Peyer's patch (tissue), 4 donors: ENCODE measurements around the gene HDAC4. TPM values are rescaled to one million over a fixed set of nuclear protein-coding genes. Genes with fewer than 3 reads are reported as not detected.

Experiments used
- DNase-seq, 3 donors: peaks; one replicate each; pipeline ENCODE4 v3.0.0-alpha.2; 2017 to 2019
- H3K27ac ChIP-seq, 4 donors: fragments of 200-600 bp; sonication (generic); one replicate each; pipeline ENCODE4 v1.5.1; 2016 to 2019
- H3K27me3 ChIP-seq, 2 donors: fragments of 200-600 bp; sonication (generic); one replicate each; pipeline ENCODE4 v1.5.1; 2019
- H3K36me3 ChIP-seq, 3 donors: fragments of 200-600 bp; sonication (generic); one replicate each; pipeline ENCODE4 v1.5.1; 2016 to 2019
- H3K4me1 ChIP-seq, 4 donors: fragments of 200-600 bp; sonication (generic); one replicate each; pipeline ENCODE4 v1.5.1; 2016 to 2019
- H3K4me3 ChIP-seq, 4 donors: fragments of 200-600 bp; sonication (generic); 1 replicate in 3 of 4; 2 replicates in 1 of 4; pipeline ENCODE4 v1.5.1; 2016 to 2019; ENCODE audit warnings: mild to moderate bottlenecking in 1 of 4
- H3K9me3 ChIP-seq, 4 donors: fragments of 200-600 bp; sonication (generic); one replicate each; pipeline ENCODE4 v1.5.1; 2016 to 2019; ENCODE audit warnings: mild to moderate bottlenecking in 1 of 4
- POLR2A ChIP-seq, 2 donors: fragments of 450-650 bp; IDR thresholded peaks; one replicate each; pipeline ENCODE4 v1.5.1; 2017; ENCODE audit warnings: antibody characterized with exemption in 2 of 2, mild to moderate bottlenecking in 2 of 2, moderate library complexity in 2 of 2
- total RNA-seq, 4 donors: library from RNA; depleted of rRNA; stranded (reverse); fragments of >200 nt; gene quantifications; one replicate each; pipeline ENCODE4 v1.1.0, GENCODE V29; 2016
- TF ChIP-seq, protein P1 (sequence below), 6 experiments: fragments of 450-650 bp in 4 of 6; fragments of 200-600 bp in 2 of 6; sonication (generic) in 1 of 6; IDR thresholded peaks; one replicate each; pipeline ENCODE4 v1.5.1; 2017 to 2019; ENCODE audit warnings: antibody characterized with exemption in 6 of 6, mild to moderate bottlenecking in 3 of 6, moderate library complexity in 1 of 6

The HDAC4 gene
- total RNA-seq, 4 donors from 2014 or later, result 28.9 to 198 (median 102) TPM

DNA sequence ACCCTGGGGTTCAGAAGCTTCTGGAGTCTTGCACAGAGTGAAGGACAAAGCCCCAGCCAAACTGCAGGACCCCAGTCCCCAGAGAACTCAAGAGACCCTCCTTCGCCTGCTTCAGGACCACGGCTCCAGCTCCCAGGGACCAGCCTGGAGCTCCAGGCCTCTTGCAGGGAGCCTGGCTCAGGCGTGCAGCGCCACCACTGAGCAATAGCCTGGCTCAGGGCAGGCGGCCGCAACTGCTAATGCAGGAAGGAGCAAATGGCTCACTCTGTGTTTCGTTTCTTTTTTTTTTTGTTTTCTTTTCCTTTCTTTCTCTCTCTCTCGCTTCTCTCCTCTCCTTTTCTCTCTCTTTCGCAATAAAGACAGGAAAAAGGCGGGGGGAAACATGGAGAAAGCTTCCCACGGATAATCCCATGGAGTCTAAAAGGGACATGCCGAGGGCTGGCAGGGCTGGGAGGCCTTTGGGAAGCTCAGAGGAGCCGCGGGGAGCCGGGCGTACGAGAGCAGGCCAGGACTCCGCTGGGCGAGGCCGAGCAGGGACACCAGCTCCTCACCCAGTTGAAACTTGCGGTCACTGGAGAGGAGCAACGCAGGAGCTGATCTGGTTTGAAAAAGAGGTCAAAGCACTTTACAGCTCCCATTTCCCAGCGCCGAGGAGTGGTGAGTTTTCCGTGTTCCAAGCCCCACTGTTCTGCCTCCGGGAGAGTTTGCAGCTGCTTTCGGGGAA lies 308.1 kb downstream of the HDAC4 start:
- H3K4me1 ChIP-seq, result no peaks in the 10 kb centered on the region
- no peak overlapping the region for H3K4me3 ChIP-seq
- peaks cover 0 to 33% (median 0%) of the 10 kb centered on the region in 3 donors for H3K36me3 ChIP-seq
- no peak for DNase-seq
- TF ChIP-seq, protein P1, sequence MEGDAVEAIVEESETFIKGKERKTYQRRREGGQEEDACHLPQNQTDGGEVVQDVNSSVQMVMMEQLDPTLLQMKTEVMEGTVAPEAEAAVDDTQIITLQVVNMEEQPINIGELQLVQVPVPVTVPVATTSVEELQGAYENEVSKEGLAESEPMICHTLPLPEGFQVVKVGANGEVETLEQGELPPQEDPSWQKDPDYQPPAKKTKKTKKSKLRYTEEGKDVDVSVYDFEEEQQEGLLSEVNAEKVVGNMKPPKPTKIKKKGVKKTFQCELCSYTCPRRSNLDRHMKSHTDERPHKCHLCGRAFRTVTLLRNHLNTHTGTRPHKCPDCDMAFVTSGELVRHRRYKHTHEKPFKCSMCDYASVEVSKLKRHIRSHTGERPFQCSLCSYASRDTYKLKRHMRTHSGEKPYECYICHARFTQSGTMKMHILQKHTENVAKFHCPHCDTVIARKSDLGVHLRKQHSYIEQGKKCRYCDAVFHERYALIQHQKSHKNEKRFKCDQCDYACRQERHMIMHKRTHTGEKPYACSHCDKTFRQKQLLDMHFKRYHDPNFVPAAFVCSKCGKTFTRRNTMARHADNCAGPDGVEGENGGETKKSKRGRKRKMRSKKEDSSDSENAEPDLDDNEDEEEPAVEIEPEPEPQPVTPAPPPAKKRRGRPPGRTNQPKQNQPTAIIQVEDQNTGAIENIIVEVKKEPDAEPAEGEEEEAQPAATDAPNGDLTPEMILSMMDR (IDR thresholded peaks at IDR 0.05), result no peak
- no peak for TF ChIP-seq POLR2A (IDR thresholded peaks at IDR 0.05)
- H3K27ac ChIP-seq, result no peak overlapping the region
- no peaks in the 10 kb centered on the region for H3K9me3 ChIP-seq
- no peaks in the 10 kb centered on the region for H3K27me3 ChIP-seq

DNA sequence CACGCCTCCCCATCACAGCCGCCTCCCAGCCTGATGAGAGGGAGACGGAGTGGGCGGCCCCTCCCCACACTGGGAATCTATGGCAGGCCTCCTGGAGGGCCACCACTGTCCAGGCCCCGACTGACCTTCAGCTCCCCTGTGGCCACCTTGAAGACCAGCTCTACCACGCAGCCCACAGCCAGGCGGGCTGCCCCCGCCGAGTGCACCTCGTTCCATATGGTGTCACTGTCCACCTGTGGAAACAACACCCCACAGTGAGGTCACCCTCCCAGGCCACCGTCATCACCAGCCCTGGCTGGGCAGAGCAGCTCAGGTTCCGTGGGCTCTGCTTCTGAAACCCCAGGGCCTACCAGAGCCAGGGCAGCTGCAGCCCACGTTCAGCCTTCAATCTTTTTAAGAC lies 310.9 kb downstream of the HDAC4 start:
- Histone ChIP-seq H3K36me3 (peaks cover 0 to 37% (median 0%) of the 10 kb centered on the region in 3 donors), H3K9me3 (no peaks in the 10 kb centered on the region), H3K4me1 (no peaks in the 10 kb centered on the region), H3K27me3 (no peaks in the 10 kb centered on the region), H3K4me3 (no peak overlapping the region), H3K27ac (no peak overlapping the region)
- TF ChIP-seq POLR2A (IDR thresholded peaks at IDR 0.05), result no peak
- TF ChIP-seq, protein P1 (IDR thresholded peaks at IDR 0.05), result no peak
- no peak for DNase-seq

DNA sequence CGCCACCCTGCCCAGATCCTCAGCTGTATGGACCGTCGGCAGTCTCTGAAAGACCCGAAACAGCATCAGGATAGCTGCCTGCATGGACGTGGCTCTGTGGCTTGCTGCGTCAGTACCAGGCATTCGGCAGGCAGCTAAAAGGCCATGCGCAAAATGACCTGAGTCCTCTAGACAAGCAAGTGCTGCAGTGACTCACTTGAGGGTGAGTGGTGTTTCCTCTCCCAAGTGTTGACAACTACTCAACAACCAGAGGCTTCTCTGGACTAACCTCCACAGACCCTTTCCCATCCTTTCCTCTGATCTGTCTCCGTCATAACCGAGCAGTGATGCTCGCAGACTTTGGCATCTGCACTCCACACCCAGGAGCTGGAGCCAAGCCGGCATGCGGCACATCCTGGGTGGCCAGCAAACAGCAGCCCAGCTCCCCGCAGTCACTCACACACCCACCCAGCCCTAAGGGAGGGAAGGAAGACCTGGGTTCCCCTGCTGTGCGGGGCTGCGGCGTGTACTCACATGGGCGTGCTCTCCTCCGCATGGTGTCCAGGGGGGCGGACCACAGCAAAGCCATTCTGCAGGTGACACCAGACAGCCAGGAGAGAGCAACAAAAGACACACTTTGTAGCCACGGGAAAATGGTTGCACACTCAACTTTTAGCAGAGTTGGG lies 313.6 kb downstream of the HDAC4 start:
- no peaks in the 10 kb centered on the region for H3K27me3 ChIP-seq
- no peak overlapping the region for H3K4me3 ChIP-seq
- no peak for TF ChIP-seq POLR2A (IDR thresholded peaks at IDR 0.05)
- TF ChIP-seq, protein P1 (IDR thresholded peaks at IDR 0.05), result no peak
- no peak overlapping the region for H3K27ac ChIP-seq
- H3K9me3 ChIP-seq, result no peaks in the 10 kb centered on the region
- H3K36me3 ChIP-seq, result peaks cover 0 to 42% (median 0%) of the 10 kb centered on the region in 3 donors
- DNase-seq, result no peak
- no peaks in the 10 kb centered on the region for H3K4me1 ChIP-seq

DNA sequence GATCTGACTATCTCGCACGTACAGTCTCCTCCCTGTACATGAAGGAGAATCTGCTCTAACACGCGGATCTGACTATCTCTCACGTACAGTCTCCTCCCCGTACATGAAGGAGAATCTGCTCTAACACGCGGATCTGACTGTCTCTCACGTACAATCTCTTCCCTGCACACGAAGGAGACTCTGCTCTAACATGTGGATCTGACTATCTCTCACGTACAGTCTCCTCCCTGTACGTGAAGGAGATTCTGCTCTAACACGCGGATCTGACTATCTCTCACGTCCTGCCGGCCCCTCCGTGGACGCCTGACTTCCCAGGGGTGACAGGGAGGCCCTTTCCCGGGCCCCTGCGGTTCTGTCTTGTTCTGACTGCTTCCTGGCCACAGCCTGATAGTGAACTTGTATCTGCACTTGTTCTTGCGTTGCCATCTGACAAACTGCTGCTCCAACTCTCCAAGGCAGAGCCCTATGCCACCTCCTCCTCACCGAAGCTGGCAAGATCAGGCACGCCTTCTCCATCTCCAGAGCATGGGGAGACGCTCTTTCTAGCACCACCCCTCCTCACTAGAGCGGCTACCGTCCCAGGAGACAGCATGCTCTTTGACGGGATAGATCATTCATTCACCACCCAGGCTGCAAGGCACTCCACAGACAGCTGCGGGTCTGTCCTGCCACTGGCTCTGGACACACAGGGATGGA lies 314.3 kb downstream of the HDAC4 start:
- Histone ChIP-seq H3K36me3 (peaks cover 0 to 49% (median 0%) of the 10 kb centered on the region in 3 donors), H3K27me3 (no peaks in the 10 kb centered on the region), H3K4me1 (no peaks in the 10 kb centered on the region), H3K9me3 (no peaks in the 10 kb centered on the region), H3K4me3 (no peak overlapping the region), H3K27ac (no peak overlapping the region)
- TF ChIP-seq, protein P1 (IDR thresholded peaks at IDR 0.05), result no peak
- no peak for TF ChIP-seq POLR2A (IDR thresholded peaks at IDR 0.05)
- DNase-seq, result no peak

DNA sequence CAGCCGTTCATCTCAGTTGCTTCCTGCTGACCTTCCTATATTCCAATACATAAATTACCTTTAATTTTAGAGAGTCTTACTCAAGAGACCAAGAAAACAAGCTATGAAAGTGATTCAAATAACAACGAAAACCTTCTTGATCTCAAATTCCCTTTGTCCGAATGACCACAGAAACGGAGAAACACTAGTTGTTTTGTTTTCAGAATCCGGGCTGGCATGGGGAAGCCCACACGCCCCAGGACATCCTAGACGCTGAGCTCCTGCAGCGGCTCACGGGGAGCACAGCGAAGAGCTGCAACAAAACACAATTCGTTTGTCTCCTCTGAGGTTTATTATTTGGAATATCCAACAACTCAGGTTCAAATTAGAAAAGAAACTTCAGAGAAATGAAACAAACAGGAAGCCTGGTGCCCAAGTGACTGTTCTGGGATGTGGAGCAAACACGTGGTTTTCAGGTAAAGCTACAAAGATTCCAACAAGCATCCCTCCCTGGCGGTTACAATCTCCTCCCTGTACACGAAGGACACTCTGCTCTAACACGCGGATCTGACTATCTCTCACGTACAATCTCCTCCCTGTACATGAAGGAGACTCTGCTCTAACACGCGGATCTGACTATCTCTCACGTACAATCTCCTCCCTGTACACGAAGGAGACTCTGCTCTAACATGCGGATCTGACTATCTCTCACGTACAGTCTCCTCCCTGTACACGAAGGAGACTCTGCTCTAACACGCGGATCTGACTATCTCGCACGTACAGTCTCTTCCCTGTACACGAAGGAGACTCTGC lies 315.4 kb downstream of the HDAC4 start:
- Histone ChIP-seq H3K9me3 (no peaks in the 10 kb centered on the region), H3K36me3 (peaks cover 0 to 50% (median 0%) of the 10 kb centered on the region in 3 donors), H3K27ac (no peak overlapping the region), H3K27me3 (no peaks in the 10 kb centered on the region), H3K4me3 (no peak overlapping the region), H3K4me1 (no peaks in the 10 kb centered on the region)
- no peak for TF ChIP-seq POLR2A (IDR thresholded peaks at IDR 0.05)
- TF ChIP-seq, protein P1 (IDR thresholded peaks at IDR 0.05), result no peak
- no peak for DNase-seq
